HG03039 (cell line): Measurements from ENCODE around the gene GRHL1.

Source experiments
- ATAC-seq: cut with Tn5 transposase; IDR thresholded peaks from one replicate; pipeline ENCODE4 v1.9.1; 2021; ENCODE audit warnings: mild to moderate bottlenecking, moderate library complexity; ENCODE audit not compliant: unreplicated experiment

GRHL1 gene

GRCh38 chr2:9948721-9949120, 2.8 kb upstream of the GRHL1 start:
- ATAC-seq, result no peak

- ATAC-seq, result no peak
These were observed 2.1 kb upstream of the GRHL1 start for GRCh38 chr2:9949239-9949991.

- ATAC-seq, result no peak
These were observed 1.4 kb upstream of the GRHL1 start for GRCh38 chr2:9949992-9950520.

- peak; percentile 26 for ATAC-seq
These were observed 797 bp upstream of the GRHL1 start for GRCh38 chr2:9950521-9951271.

GRCh38 chr2:9951272-9951521, 296 bp upstream of the GRHL1 start:
- no peak for ATAC-seq

- no peak for ATAC-seq
These were observed 819 bp downstream of the GRHL1 start for GRCh38 chr2:9952286-9952737.

GRCh38 chr2:9952856-9953503, 1.5 kb downstream of the GRHL1 start:
- ATAC-seq, result no peak

GRCh38 chr2:9954136-9954535, 2.6 kb downstream of the GRHL1 start:
- no peak for ATAC-seq

GRCh38 chr2:9958057-9958456, 6.6 kb downstream of the GRHL1 start:
- ATAC-seq, result no peak

- ATAC-seq, result no peak
These were observed 7.8 kb downstream of the GRHL1 start for GRCh38 chr2:9959262-9959661.

- ATAC-seq, result no peak
These were observed 9.5 kb downstream of the GRHL1 start for GRCh38 chr2:9961013-9961412.

- ATAC-seq, result no peak
These were observed 13.0 kb downstream of the GRHL1 start for GRCh38 chr2:9964334-9964980.

- no peak for ATAC-seq
These were observed 13.8 kb downstream of the GRHL1 start for GRCh38 chr2:9965119-9965822.

- no peak for ATAC-seq
These were observed 15.1 kb downstream of the GRHL1 start for GRCh38 chr2:9966491-9967022.

GRCh38 chr2:9967053-9967775, 15.7 kb downstream of the GRHL1 start:
- no peak for ATAC-seq

GRCh38 chr2:9968553-9969497, 17.3 kb downstream of the GRHL1 start:
- ATAC-seq, result no peak

GRCh38 chr2:9970200-9971044, 18.9 kb downstream of the GRHL1 start:
- ATAC-seq, result no peak
